ENCODE data around the gene PIGB. TPM values are rescaled to one million over a fixed set of nuclear protein-coding genes. Genes with fewer than 3 reads are reported as not detected.

Gene PIGB
- total and polyA plus RNA-seq, 2 of the 8 experiments (the other 6 are each of a cell fraction or from before 2014, with no cell fraction given): 4.3 to 11.7 TPM

DNA sequence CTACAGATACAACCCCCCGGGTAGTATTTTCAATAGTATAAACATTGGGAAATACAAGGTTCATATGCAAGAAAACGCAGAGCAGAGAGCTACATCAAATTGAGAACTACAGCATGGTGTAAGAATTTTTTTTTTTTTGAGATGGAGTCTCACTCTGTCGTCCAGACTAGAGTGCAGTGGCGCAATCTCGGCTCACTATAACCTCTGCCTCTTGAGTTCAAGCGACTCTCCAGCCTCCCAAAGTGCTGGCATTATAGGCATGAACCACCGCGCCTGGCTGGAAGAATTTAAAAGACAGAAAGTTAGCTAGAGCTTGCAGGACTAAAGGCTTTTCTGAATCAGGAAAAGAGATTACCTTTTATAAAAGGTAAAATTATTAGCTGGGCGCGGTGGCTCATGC is 42.0 kb downstream of the PIGB start:
- Histone ChIP-seq H2BK12ac (ENCODE audit: low read depth, low read length) (no peak overlapping the region), H2AFZ (ENCODE audit: low read length) (no peak overlapping the region), H4K20me1 (replicated peaks in 1 of 2; ENCODE audit: control insufficient read depth in 1 of 2, insufficient read depth in 2 of 2, low read length in 2 of 2) (no peaks in the 10 kb centered on the region), H2BK5ac (ENCODE audit: low read depth, low read length) (no peak overlapping the region), H3K4me2 (ENCODE audit: insufficient read depth in 1 of 2, low read depth in 2 of 2, low read length in 2 of 2) (no peak overlapping the region), H3K23ac (ENCODE audit: insufficient read length) (no peak overlapping the region), H3K18ac (ENCODE audit: extremely low read depth, low read length) (no peak overlapping the region), H2BK15ac (ENCODE audit: low read length) (no peak overlapping the region), H3K27ac (ENCODE audit: low read depth, low read length) (no peak overlapping the region), H3K56ac (replicated peaks; ENCODE audit: insufficient read length, low read depth, low read length) (no peak overlapping the region), H3K36me3 (ENCODE audit: control insufficient read depth in 2 of 4, insufficient read depth in 4 of 4, low read length in 3 of 4) (no peaks in the 10 kb centered on the region), H3K4me3 (ENCODE audit: extremely low read depth in 1 of 4, insufficient read depth in 2 of 4, low read depth in 3 of 4, low read length in 4 of 4) (no peak overlapping the region), H3K23me2 (ENCODE audit: low read depth, low read length) (no peaks in the 10 kb centered on the region), H3K79me2 (ENCODE audit: control insufficient read depth in 1 of 2, insufficient read depth in 2 of 2, low read length in 2 of 2) (no peaks in the 10 kb centered on the region), H4K91ac (replicated peaks; ENCODE audit: insufficient read length, low read length) (no peak overlapping the region), H3K4me1 (replicated peaks in 1 of 4; ENCODE audit: control insufficient read depth in 3 of 4, insufficient read depth in 4 of 4, low read length in 3 of 4) (no peaks in the 10 kb centered on the region), H3K4ac (replicated peaks; ENCODE audit: insufficient read length, low read depth, low read length) (no peak overlapping the region), H4K8ac (ENCODE audit: extremely low read depth, insufficient read depth, low read length) (no peak overlapping the region), H4K5ac (ENCODE audit: insufficient read length, low read depth, low read length) (no peak overlapping the region), H3K79me1 (ENCODE audit: low read depth, low read length) (no peaks in the 10 kb centered on the region), H3K9me3 (ENCODE audit: insufficient read depth in 2 of 2, low read depth in 1 of 2, low read length in 1 of 2) (no peaks in the 10 kb centered on the region), H3K14ac (ENCODE audit: insufficient read length) (no peak overlapping the region), H3K27me3 (replicated peaks in 1 of 4; ENCODE audit: control insufficient read depth in 3 of 4, extremely low read depth in 1 of 4, insufficient read depth in 3 of 4, low read length in 3 of 4) (no peaks in the 10 kb centered on the region), H3K9ac (replicated peaks in 1 of 4; ENCODE audit: extremely low read depth in 1 of 4, low read depth in 3 of 4, low read length in 3 of 4) (no peak overlapping the region), H2AK5ac (ENCODE audit: low read depth, low read length) (no peak overlapping the region), H2BK120ac (replicated peaks; ENCODE audit: low read depth, low read length) (no peak overlapping the region), H2BK20ac (ENCODE audit: low read length) (no peak overlapping the region)
- DNase-seq (ENCODE audit: low read depth in 1 of 2, low spot score in 2 of 2) (no peak), FAIRE-seq (no peak)
- 92% methylated on average over 10 of the region's 10 CpGs; no CpG with 5 or more reads in 1 of the 2 experiments for WGBS, 2 experiments (ENCODE audit: extremely low coverage in 1 of 2, insufficient coverage in 1 of 2, insufficient read length in 1 of 2, insufficient replicate concordance in 2 of 2, low coverage in 1 of 2, low lambda C conversion rate in 2 of 2, missing lambda C conversion rate in 1 of 2)
- POLR2A ChIA-PET (ENCODE audit: partially characterized antibody): no interaction called here
- CTCF ChIA-PET (ENCODE audit: partially characterized antibody): interaction anchor here (0.6 to 1.1 kb wide), 4 partner anchors 9 to 262 kb away, joined by 3 read pairs; no protein-coding TSS in a partner anchor
- TF ChIP-seq, protein P1, sequence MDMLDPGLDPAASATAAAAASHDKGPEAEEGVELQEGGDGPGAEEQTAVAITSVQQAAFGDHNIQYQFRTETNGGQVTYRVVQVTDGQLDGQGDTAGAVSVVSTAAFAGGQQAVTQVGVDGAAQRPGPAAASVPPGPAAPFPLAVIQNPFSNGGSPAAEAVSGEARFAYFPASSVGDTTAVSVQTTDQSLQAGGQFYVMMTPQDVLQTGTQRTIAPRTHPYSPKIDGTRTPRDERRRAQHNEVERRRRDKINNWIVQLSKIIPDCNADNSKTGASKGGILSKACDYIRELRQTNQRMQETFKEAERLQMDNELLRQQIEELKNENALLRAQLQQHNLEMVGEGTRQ (IDR thresholded peaks at IDR 0.05; ENCODE audit: low read length): no peak

All from H1 (cell line).